Lung (tissue), 12 donors: ENCODE measurements around the gene IL4R. TPM values are rescaled to one million over a fixed set of nuclear protein-coding genes. Genes with fewer than 3 reads are reported as not detected.
"Not testable (repeated sequence)": the region's sequence is repeated elsewhere in the genome, so short reads cannot be mapped to it uniquely, and the experiment has no call there.

Experiments
- ATAC-seq: fragments of 200-7000 bp; cut with Tn5 transposase; one replicate; pipeline ENCODE4 v1.9.1; 2020; ENCODE audit warnings: moderate number of reproducible peaks; ENCODE audit not compliant: insufficient read depth, low FRiP score
- DNase-seq, 3 donors: peaks; one replicate each; pipeline ENCODE4 v3.0.0-alpha.2; 2013 to 2017
- H3K27ac ChIP-seq, 2 donors: one replicate each; pipeline ENCODE4 v1.5.1; 2013; ENCODE audit warnings: mild to moderate bottlenecking in 2 of 2, moderate library complexity in 2 of 2, control low read depth in 1 of 2, inconsistent platforms in 1 of 2, low read depth in 1 of 2, low read length in 1 of 2
- H3K27me3 ChIP-seq, 3 donors: one replicate each; pipeline ENCODE4 v1.5.1; 2013; ENCODE audit warnings: low read length in 2 of 3; ENCODE audit not compliant: control insufficient read depth in 3 of 3, insufficient read depth in 3 of 3
- H3K36me3 ChIP-seq, 4 donors: one replicate each; pipeline ENCODE4 v1.5.1; 2013; ENCODE audit warnings: low read length in 4 of 4, mild to moderate bottlenecking in 1 of 4, moderate library complexity in 1 of 4; ENCODE audit not compliant: control insufficient read depth in 4 of 4, insufficient read depth in 4 of 4
- H3K4me1 ChIP-seq, 5 donors: one replicate each; pipeline ENCODE4 v1.5.1; 2013; ENCODE audit warnings: low read length in 5 of 5, mild to moderate bottlenecking in 2 of 5, moderate library complexity in 1 of 5; ENCODE audit not compliant: control insufficient read depth in 5 of 5, insufficient read depth in 5 of 5
- H3K4me3 ChIP-seq: one replicate; pipeline ENCODE4 v1.5.1; 2013; ENCODE audit warnings: mild to moderate bottlenecking, control low read depth, moderate library complexity
- H3K9ac ChIP-seq, 2 donors: one replicate each; pipeline ENCODE4 v1.5.1; 2013; ENCODE audit warnings: low read length in 2 of 2, control low read depth in 1 of 2; ENCODE audit not compliant: insufficient read depth in 1 of 2
- H3K9me3 ChIP-seq, 4 donors: one replicate each; pipeline ENCODE4 v1.5.1; 2013; ENCODE audit warnings: low read length in 3 of 4, mild to moderate bottlenecking in 1 of 4, moderate library complexity in 1 of 4; ENCODE audit not compliant: control insufficient read depth in 4 of 4, insufficient read depth in 3 of 4
- WGBS, 2 donors: extraction: QIAGEN DNeasy Blood & Tissue Kit; methylation state at CpG; one replicate each; pipeline ENCODE4 v1.1.7; 2013; 5-methylcytosine and 5-hydroxymethylcytosine counted together
- polyA plus RNA-seq, 2 donors: library from polyadenylated mRNA; stranded (reverse); fragments of 200-250 nt; gene quantifications; one replicate each; pipeline ENCODE4 v1.2.1, GENCODE V29; 2013
- total RNA-seq, 2 donors: library from RNA; depleted of rRNA in 1 of 2; stranded (reverse); fragments of >200 nt in 1 of 2; gene quantifications; one replicate each; pipeline ENCODE4 v1.2.1, GENCODE V29; 2014 to 2021
- TF ChIP-seq, protein P1 (sequence below): IDR thresholded peaks from 2 replicates; pipeline ENCODE4 v1.5.1; 2012; ENCODE audit warnings: mild to moderate bottlenecking; ENCODE audit errors: control extremely low read depth, extremely low read depth
- donor health status: control.
- donor health status: control.
- donor health status: Bipolar disorder and iron deficiency.
- donor health status: healthy.
- donor health status: DM: yes; HTN: yes; CAD: no.

IL4R gene
- total and polyA plus RNA-seq, 4 donors, result 61.3 to 175 (median 114) TPM

DNA sequence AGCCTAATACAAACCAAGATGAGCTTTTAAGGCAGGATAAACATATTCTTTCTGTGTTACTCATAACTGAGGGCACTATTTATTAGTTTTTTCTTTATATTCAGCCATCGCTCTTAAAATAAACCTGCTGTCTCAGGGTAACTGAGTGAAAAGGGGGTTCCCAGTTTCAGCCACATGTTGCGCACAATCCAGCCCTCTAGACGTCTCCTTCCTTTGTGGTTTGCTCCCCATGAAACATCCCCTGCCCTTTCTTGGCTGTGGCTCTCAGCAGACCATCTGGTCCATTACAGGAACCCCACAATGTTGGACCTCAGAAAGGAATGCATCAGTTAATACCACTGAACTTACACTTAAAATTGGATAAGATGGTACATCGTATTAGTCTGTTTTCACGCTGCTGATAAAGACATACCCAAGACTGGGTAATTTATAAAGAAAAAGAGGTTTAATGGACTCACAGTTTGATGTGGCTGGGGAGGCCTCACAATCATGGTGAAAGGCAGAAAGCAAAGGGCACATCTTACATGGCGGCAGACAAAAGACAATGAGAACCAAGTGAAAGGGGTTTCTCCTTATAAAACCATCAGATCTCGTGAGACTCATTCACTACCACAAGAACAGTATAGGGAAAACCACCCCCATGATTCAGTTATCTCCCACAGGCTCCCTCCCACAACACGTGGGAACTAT lies 75.6 kb downstream of the IL4R start:
- 79 to 80% methylated on average over 8 of the region's 8 CpGs for WGBS, 2 donors
- ATAC-seq (no peak), DNase-seq (no peak)
- H3K27me3 ChIP-seq, result no peaks in the 10 kb centered on the region
- no peak overlapping the region for H3K4me3 ChIP-seq
- H3K9me3 ChIP-seq, result peaks cover 0 to 10% (median 2%) of the 10 kb centered on the region in 4 donors
- H3K36me3 ChIP-seq, result no peaks in the 10 kb centered on the region
- no peak overlapping the region for H3K9ac ChIP-seq
- H3K27ac ChIP-seq, result no peak overlapping the region
- no peaks in the 10 kb centered on the region for H3K4me1 ChIP-seq
- TF ChIP-seq, protein P1, sequence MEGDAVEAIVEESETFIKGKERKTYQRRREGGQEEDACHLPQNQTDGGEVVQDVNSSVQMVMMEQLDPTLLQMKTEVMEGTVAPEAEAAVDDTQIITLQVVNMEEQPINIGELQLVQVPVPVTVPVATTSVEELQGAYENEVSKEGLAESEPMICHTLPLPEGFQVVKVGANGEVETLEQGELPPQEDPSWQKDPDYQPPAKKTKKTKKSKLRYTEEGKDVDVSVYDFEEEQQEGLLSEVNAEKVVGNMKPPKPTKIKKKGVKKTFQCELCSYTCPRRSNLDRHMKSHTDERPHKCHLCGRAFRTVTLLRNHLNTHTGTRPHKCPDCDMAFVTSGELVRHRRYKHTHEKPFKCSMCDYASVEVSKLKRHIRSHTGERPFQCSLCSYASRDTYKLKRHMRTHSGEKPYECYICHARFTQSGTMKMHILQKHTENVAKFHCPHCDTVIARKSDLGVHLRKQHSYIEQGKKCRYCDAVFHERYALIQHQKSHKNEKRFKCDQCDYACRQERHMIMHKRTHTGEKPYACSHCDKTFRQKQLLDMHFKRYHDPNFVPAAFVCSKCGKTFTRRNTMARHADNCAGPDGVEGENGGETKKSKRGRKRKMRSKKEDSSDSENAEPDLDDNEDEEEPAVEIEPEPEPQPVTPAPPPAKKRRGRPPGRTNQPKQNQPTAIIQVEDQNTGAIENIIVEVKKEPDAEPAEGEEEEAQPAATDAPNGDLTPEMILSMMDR, result no peak

DNA sequence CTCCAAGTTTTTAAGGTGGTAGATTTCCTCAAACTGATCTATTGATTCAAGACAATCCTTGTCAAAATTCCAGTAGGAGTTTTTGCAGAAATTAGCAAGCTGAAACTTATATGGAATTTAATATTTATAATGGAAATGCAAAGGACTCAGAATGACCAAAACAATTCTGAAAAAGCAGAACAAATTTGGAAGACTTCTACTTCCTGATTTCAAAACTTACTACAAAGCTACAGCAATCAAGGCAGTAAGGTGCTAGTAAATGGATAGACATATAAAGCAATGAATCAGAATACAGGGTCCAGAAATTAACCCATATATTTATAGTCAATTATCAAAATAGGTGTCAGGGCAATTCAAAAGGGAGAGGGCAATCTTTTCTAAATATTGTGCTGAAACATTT lies 76.4 kb downstream of the IL4R start:
- ATAC-seq (no peak), DNase-seq (no peak)
- H3K4me3 ChIP-seq, result no peak overlapping the region
- no peak overlapping the region for H3K9ac ChIP-seq
- peaks cover 0 to 10% (median under 1%) of the 10 kb centered on the region in 4 donors for H3K9me3 ChIP-seq
- H3K36me3 ChIP-seq, result no peaks in the 10 kb centered on the region
- no peak overlapping the region for H3K27ac ChIP-seq
- H3K4me1 ChIP-seq, result no peaks in the 10 kb centered on the region
- no peaks in the 10 kb centered on the region for H3K27me3 ChIP-seq
- TF ChIP-seq, protein P1, result no peak

DNA sequence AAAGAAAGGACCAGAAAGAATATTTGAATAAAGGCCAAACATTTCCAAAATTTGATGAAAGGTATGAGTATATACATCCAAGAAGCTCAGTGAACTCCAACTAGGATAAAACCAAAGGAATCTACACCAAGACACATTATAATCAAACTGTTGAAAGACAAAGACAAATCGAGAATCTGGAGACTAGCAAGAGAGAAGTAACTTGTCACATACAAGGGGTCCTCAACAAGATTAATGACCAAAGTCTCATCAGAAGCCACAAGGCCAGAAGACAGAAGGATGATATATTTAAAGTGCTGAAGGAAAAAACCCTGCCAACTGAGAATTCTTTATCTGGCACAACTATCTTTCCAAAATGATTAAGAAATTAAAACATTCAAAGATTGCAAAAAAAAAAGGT lies 78.9 kb downstream of the IL4R start:
- Histone ChIP-seq H3K9ac (no peak overlapping the region), H3K27ac (no peak overlapping the region), H3K4me3 (no peak overlapping the region), H3K27me3 (no peaks in the 10 kb centered on the region), H3K36me3 (no peaks in the 10 kb centered on the region), H3K4me1 (no peaks in the 10 kb centered on the region), H3K9me3 (peaks cover 0 to 10% (median 0%) of the 10 kb centered on the region in 4 donors)
- TF ChIP-seq, protein P1, result no peak
- DNase-seq, result no peak
- no peak for ATAC-seq
- 90 to 92% methylated on average over 1 of the region's 1 CpG for WGBS, 2 donors

DNA sequence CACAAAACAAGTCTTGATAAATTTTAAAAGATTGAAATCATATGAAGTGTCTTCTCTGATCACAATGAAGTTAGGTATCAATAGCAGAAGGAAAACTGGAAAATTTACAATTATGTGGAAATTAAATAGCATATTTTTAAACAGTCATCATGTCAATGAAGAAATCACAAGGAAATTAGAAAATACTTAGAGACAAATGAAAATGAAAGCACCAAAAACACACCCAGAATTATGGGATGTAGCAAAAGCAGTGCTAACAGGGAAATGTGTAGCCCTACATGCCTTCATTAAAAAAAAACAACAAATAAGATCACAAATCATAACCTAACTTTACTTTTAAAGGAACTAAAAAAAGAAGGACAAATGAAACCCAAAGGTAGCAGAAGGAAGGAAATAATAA lies 80.7 kb downstream of the IL4R start:
- no peaks in the 10 kb centered on the region for H3K27me3 ChIP-seq

GRCh38 chr16:27398341-27398893 lies 84.6 kb downstream of the IL4R start:
- not testable (repeated sequence) for H3K27ac ChIP-seq, H3K9me3 ChIP-seq, H3K36me3 ChIP-seq, H3K27me3 ChIP-seq, DNase-seq, H3K4me3 ChIP-seq, ATAC-seq, H3K9ac ChIP-seq
- H3K4me1 ChIP-seq, result peaks cover 0 to 27% (median 13%) of the 10 kb centered on the region in 5 donors
- WGBS, 2 donors, result 87 to 92% methylated on average over 15 of the region's 15 CpGs

More for the DNA sequence above, 80.7 kb downstream of the IL4R start:
- Histone ChIP-seq H3K4me3 (no peak overlapping the region), H3K36me3 (no peaks in the 10 kb centered on the region), H3K27ac (no peak overlapping the region), H3K9me3 (peaks cover 0 to 7% (median 0%) of the 10 kb centered on the region in 4 donors), H3K9ac (no peak overlapping the region), H3K4me1 (no peaks in the 10 kb centered on the region)
- TF ChIP-seq, protein P1, result no peak
- no peak for ATAC-seq
- no peak for DNase-seq
